Fibroblast of skin of back (primary cell): ENCODE results near the gene BRPF3.

Source experiments
- DNase-seq: peaks from one replicate; pipeline ENCODE4 v3.0.0-alpha.2; 2013

The BRPF3 gene

GRCh38 chr6:36269834-36270705 is 73.5 kb downstream of the BRPF3 start, which contains the start of gene PNPLA1:
TSS of gene PNPLA1 (plus strand) at chr6:36270060. CDS start at chr6:36270460, 400 bp downstream.
- no peak for DNase-seq

- DNase-seq, result no peak
Measured at GRCh38 chr6:36272234-36272633, 75.7 kb downstream of the BRPF3 start.

- no peak for DNase-seq
Measured at GRCh38 chr6:36273067-36273466, 76.5 kb downstream of the BRPF3 start.

- no peak for DNase-seq
Measured at GRCh38 chr6:36273802-36274514, 77.4 kb downstream of the BRPF3 start.

- DNase-seq, result no peak
Measured at GRCh38 chr6:36276581-36277536, 80.3 kb downstream of the BRPF3 start.

- no peak for DNase-seq
Measured at GRCh38 chr6:36277946-36278470, 81.5 kb downstream of the BRPF3 start.

- no peak for DNase-seq
Measured at GRCh38 chr6:36280467-36280866, 83.9 kb downstream of the BRPF3 start.

GRCh38 chr6:36280983-36281382 is 84.4 kb downstream of the BRPF3 start:
- DNase-seq, result no peak
